ENCODE results near the gene BRK1.

DNA sequence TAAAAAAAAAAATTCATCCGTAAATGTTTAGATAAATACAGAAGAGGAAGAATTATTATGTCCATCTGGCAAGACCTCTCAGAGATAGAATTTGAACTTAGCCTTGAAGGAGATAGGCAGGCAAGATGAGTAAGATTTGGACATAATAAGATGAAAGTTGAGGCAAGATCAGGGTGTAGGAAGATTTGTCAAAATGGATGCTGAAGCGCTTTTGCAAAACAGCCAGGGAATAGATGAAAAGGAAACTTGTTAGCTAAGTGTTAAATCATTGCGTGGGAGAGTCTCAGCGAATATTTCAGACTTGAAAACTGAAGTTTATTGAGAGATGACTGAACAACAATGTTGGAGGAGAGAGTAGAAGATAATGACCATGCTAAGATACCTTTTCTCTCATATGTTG is 7.2 kb downstream of the BRK1 start:
- TF ChIP-seq, protein P1, sequence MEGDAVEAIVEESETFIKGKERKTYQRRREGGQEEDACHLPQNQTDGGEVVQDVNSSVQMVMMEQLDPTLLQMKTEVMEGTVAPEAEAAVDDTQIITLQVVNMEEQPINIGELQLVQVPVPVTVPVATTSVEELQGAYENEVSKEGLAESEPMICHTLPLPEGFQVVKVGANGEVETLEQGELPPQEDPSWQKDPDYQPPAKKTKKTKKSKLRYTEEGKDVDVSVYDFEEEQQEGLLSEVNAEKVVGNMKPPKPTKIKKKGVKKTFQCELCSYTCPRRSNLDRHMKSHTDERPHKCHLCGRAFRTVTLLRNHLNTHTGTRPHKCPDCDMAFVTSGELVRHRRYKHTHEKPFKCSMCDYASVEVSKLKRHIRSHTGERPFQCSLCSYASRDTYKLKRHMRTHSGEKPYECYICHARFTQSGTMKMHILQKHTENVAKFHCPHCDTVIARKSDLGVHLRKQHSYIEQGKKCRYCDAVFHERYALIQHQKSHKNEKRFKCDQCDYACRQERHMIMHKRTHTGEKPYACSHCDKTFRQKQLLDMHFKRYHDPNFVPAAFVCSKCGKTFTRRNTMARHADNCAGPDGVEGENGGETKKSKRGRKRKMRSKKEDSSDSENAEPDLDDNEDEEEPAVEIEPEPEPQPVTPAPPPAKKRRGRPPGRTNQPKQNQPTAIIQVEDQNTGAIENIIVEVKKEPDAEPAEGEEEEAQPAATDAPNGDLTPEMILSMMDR (IDR thresholded peaks at IDR 0.05 in 4 of 5, conservative IDR thresholded peaks at IDR 0.05 in 1 of 5), result no peak
- no peak for TF ChIP-seq POLR2A (IDR thresholded peaks at IDR 0.05)
